SK-N-SH (cell line): Measurements from ENCODE around the gene AGK. TPM values are rescaled to one million over a fixed set of nuclear protein-coding genes. Genes with fewer than 3 reads are reported as not detected.

Experiments
- CTCF ChIA-PET: fragments of 300-600, 350-600 bp; formaldehyde crosslinking; extraction: SDS; loops from one replicate; lab custom pipeline; 2021; lab: Yijun Ruan, JAX
- POLR2A ChIA-PET: fragments of 350-600 bp; sonication (Branson Sonifier 250); formaldehyde crosslinking; extraction: SDS; loops from one replicate; lab custom pipeline; 2020; ENCODE audit warnings: antibody characterized with exemption, inconsistent platforms; lab: Yijun Ruan, JAX
- DNase-seq: peaks from one replicate; pipeline ENCODE4 v3.0.0; 2012
- H2AFZ ChIP-seq: fragments of 200-600 bp; sonication (generic); 2 replicates; pipeline ENCODE4 v1.8.1; 2016; ENCODE audit warnings: antibody characterized with exemption, mild to moderate bottlenecking, low read depth
- H3F3A ChIP-seq: fragments of 200-600 bp; sonication (generic); replicated peaks from 2 replicates; pipeline ENCODE3; 2016; ENCODE audit warnings: antibody characterized with exemption, mild to moderate bottlenecking; ENCODE audit not compliant: insufficient read depth
- H3K27ac ChIP-seq, 2 experiments: fragments of 200-500 bp in 1 of 2; fragments of 200-600 bp in 1 of 2; sonication (Bioruptor generic) in 1 of 2; sonication (generic), shearing (Covaris generic) in 1 of 2; 2 replicates each; pipeline versions ENCODE4 v1.5.1 to v1.6.1; 2014 to 2016; ENCODE audit warnings: low read depth in 2 of 2, inconsistent platforms in 1 of 2, low read length in 1 of 2, mild to moderate bottlenecking in 1 of 2, mixed read lengths in 1 of 2
- H3K27me3 ChIP-seq: fragments of 200-600 bp; sonication (generic), shearing (Covaris generic); 2 replicates; pipeline ENCODE4 v1.6.1; 2016; ENCODE audit warnings: mixed run types; ENCODE audit not compliant: insufficient read depth
- H3K36me3 ChIP-seq, 2 experiments: fragments of 200-500 bp in 1 of 2; fragments of 200-600 bp in 1 of 2; sonication (Bioruptor generic) in 1 of 2; sonication (generic) in 1 of 2; replicated peaks in 1 of 2; 2 replicates each; pipeline versions ENCODE3 to v1.5.1; 2014 to 2016; ENCODE audit warnings: low read length in 1 of 2, mild to moderate bottlenecking in 1 of 2; ENCODE audit not compliant: insufficient read depth in 2 of 2, control insufficient read depth in 1 of 2
- H3K4me1 ChIP-seq, 2 experiments: fragments of 200-500 bp in 1 of 2; fragments of 200-600 bp in 1 of 2; sonication (Bioruptor generic) in 1 of 2; sonication (generic), shearing (Covaris generic) in 1 of 2; 2 replicates each; pipeline versions ENCODE4 v1.5.1 to v1.6.1; 2014 to 2016; ENCODE audit warnings: low read depth in 1 of 2, low read length in 1 of 2, mixed run types in 1 of 2; ENCODE audit not compliant: insufficient read depth in 2 of 2, control insufficient read depth in 1 of 2
- H3K4me2 ChIP-seq: fragments of 200-600 bp; sonication (generic), shearing (Covaris generic); 2 replicates; pipeline ENCODE4 v1.6.1; 2017; ENCODE audit warnings: mixed run types
- H3K4me3 ChIP-seq, 2 experiments: fragments of 200-500 bp in 1 of 2; fragments of 200-600 bp in 1 of 2; sonication (Bioruptor generic) in 1 of 2; sonication (generic), shearing (Covaris generic) in 1 of 2; 2 replicates each; pipeline versions ENCODE4 v1.5.1 to v1.8.1; 2014 to 2016; ENCODE audit warnings: low read depth in 2 of 2, inconsistent platforms in 1 of 2, low read length in 1 of 2, mild to moderate bottlenecking in 1 of 2, mixed read lengths in 1 of 2, moderate library complexity in 1 of 2
- H3K79me2 ChIP-seq: fragments of 200-600 bp; sonication (generic); 2 replicates; pipeline ENCODE4 v1.8.1; 2017; ENCODE audit warnings: mild to moderate bottlenecking; ENCODE audit not compliant: insufficient read depth
- H3K9ac ChIP-seq: fragments of 200-600 bp; sonication (generic); 2 replicates; pipeline ENCODE4 v1.6.1; 2017; ENCODE audit warnings: mixed run types
- H3K9me2 ChIP-seq: fragments of 200-600 bp; sonication (generic); 2 replicates; pipeline ENCODE4 v1.6.1; 2017; ENCODE audit warnings: mixed run types
- H3K9me3 ChIP-seq: fragments of 200-600 bp; sonication (generic); 2 replicates; pipeline ENCODE4 v1.6.1; 2017; ENCODE audit warnings: mixed run types, mild to moderate bottlenecking, moderate library complexity
- H4K20me1 ChIP-seq: fragments of 200-600 bp; sonication (generic); 2 replicates; pipeline ENCODE4 v1.6.1; 2017; ENCODE audit warnings: mild to moderate bottlenecking, mixed run types; ENCODE audit not compliant: insufficient read depth
- CHD2 ChIP-seq: fragments of 150-350 bp; IDR thresholded peaks from 2 replicates; pipeline ENCODE4 v1.6.1; 2018; ENCODE audit warnings: low read length; ENCODE audit not compliant: partially characterized antibody
- CTCF ChIP-seq: fragments of 200-600 bp; sonication (generic); IDR thresholded peaks from 2 replicates; pipeline ENCODE4 v1.6.1; 2017; ENCODE audit warnings: antibody characterized with exemption, mild to moderate bottlenecking, moderate library complexity
- ELF1 ChIP-seq: IDR thresholded peaks from 2 replicates; pipeline ENCODE4 v1.4.0; 2012
- MXI1 ChIP-seq: IDR thresholded peaks from 2 replicates; pipeline ENCODE4 v1.6.1; 2012; ENCODE audit warnings: mild to moderate bottlenecking, low read depth, low read length, improper control_type of control experiment
- RXRA ChIP-seq: IDR thresholded peaks from 2 replicates; pipeline ENCODE4 v1.4.0; 2012; ENCODE audit warnings: low read depth, mild to moderate bottlenecking, borderline replicate concordance
- SMC3 ChIP-seq: IDR thresholded peaks from 2 replicates; pipeline ENCODE4 v1.6.1; 2012; ENCODE audit warnings: low read depth, low read length, improper control_type of control experiment
- TAF1 ChIP-seq: IDR thresholded peaks from 2 replicates; pipeline ENCODE4 v1.6.1; 2012; ENCODE audit warnings: low read depth, mild to moderate bottlenecking, low read length, moderate library complexity, borderline replicate concordance
- USF1 ChIP-seq: IDR thresholded peaks from 2 replicates; pipeline ENCODE4 v1.4.0; 2012; ENCODE audit warnings: low read depth, borderline replicate concordance
- YY1 ChIP-seq: IDR thresholded peaks from 2 replicates; pipeline ENCODE4 v1.4.0; 2012; ENCODE audit warnings: low read depth, mild to moderate bottlenecking
- ZBTB33 ChIP-seq: IDR thresholded peaks from 2 replicates; pipeline ENCODE4 v1.4.0; 2012; ENCODE audit warnings: low read depth, borderline replicate concordance
- WGBS: methylation state at CpG from one replicate; pipeline ENCODE4 v1.1.6; 2017; ENCODE audit warnings: low lambda C conversion rate; 5-methylcytosine and 5-hydroxymethylcytosine counted together
- polyA plus RNA-seq, 3 experiments: library from polyadenylated mRNA; depleted of rRNA; stranded (reverse); fragments of >200 nt; gene quantifications; 2 replicates each; pipeline ENCODE4 v1.2.3, GENCODE V29; 2012

Gene AGK
- polyA plus RNA-seq, 1 of the 3 experiments (the other 2 are of a cell fraction), result 45.7 TPM

- TF ChIP-seq CTCF, result no peak
- TF ChIP-seq USF1, result no peak
- TF ChIP-seq YY1, result no peak
Observed at GRCh38 chr7:141519623-141520022, 31.6 kb upstream of the AGK start (continued).

GRCh38 chr7:141522657-141523342 lies 28.4 kb upstream of the AGK start:
- Histone ChIP-seq H3K27ac (no peak overlapping the region), H3K79me2 (no peaks in the 10 kb centered on the region), H3K4me1 (no peaks in the 10 kb centered on the region), H3F3A (no peaks in the 10 kb centered on the region), H3K9me2 (no peaks in the 10 kb centered on the region), H3K27me3 (no peaks in the 10 kb centered on the region), H3K9ac (no peak overlapping the region), H3K4me3 (no peak overlapping the region), H3K36me3 (no peaks in the 10 kb centered on the region), H3K9me3 (no peaks in the 10 kb centered on the region), H4K20me1 (no peaks in the 10 kb centered on the region), H2AFZ (no peak overlapping the region), H3K4me2 (no peak overlapping the region)
- CTCF ChIA-PET, result interaction anchor here (0.5 to 5.6 kb wide), 3 partner anchors 9 to 368 kb away, joined by 3 to 44 read pairs (median 5); no protein-coding TSS in a partner anchor
- 12% methylated on average over 3 of the region's 3 CpGs for WGBS
- DNase-seq, result no peak
- TF ChIP-seq ZBTB33 (no peak), TAF1 (no peak), MXI1 (no peak), CHD2 (no peak), CTCF (no peak), SMC3 (no peak), YY1 (no peak), ELF1 (no peak), RXRA (no peak)
- POLR2A ChIA-PET, result no interaction called here
